DOHH2 (cell line): Measurements from ENCODE around the gene EPHA2.
"Not testable (repeated sequence)": the region's sequence is repeated elsewhere in the genome, so short reads cannot be mapped to it uniquely, and the experiment has no call there.

ENCODE experiments used
- H3F3A ChIP-seq: fragments of 200-600 bp; sonication (generic), shearing (Covaris generic); 2 replicates; pipeline ENCODE4 v1.6.0; 2016; ENCODE audit warnings: antibody characterized with exemption, mild to moderate bottlenecking; ENCODE audit not compliant: control insufficient read depth, insufficient read depth
- H3K27ac ChIP-seq: fragments of 200-600 bp; sonication (generic); 2 replicates; pipeline ENCODE4 v1.5.1; 2014; ENCODE audit warnings: low read depth, mild to moderate bottlenecking, low read length, moderate library complexity
- H3K27me3 ChIP-seq: fragments of 200-600 bp; sonication (generic); 2 replicates; pipeline ENCODE4 v1.6.1; 2014; ENCODE audit warnings: mild to moderate bottlenecking, low read length, mixed read lengths; ENCODE audit not compliant: control insufficient read depth
- H3K36me3 ChIP-seq: fragments of 200-600 bp; sonication (generic); 2 replicates; pipeline ENCODE4 v1.6.1; 2014; ENCODE audit warnings: mild to moderate bottlenecking, low read length, moderate library complexity, mixed read lengths; ENCODE audit not compliant: control insufficient read depth
- H3K4me1 ChIP-seq: fragments of 200-600 bp; sonication (generic); 2 replicates; pipeline ENCODE4 v1.6.1; 2014; ENCODE audit warnings: mild to moderate bottlenecking, low read length, mixed read lengths; ENCODE audit not compliant: control insufficient read depth
- H3K4me2 ChIP-seq: fragments of 200-600 bp; sonication (generic); 2 replicates; pipeline ENCODE4 v1.6.0; 2014; ENCODE audit warnings: mild to moderate bottlenecking, low read length, moderate library complexity
- H3K4me3 ChIP-seq: fragments of 200-600 bp; sonication (generic); 2 replicates; pipeline ENCODE4 v1.5.1; 2014; ENCODE audit warnings: mild to moderate bottlenecking, low read length, mixed read lengths
- H3K79me2 ChIP-seq: fragments of 200-600 bp; sonication (generic); 2 replicates; pipeline ENCODE4 v1.6.1; 2014; ENCODE audit warnings: mild to moderate bottlenecking, low read length, mixed read lengths; ENCODE audit not compliant: control insufficient read depth
- H3K9me2 ChIP-seq: fragments of 200-600 bp; sonication (generic); replicated peaks from 2 replicates; pipeline ENCODE4 v1.6.1; 2014; ENCODE audit warnings: mild to moderate bottlenecking, low read length, mixed read lengths; ENCODE audit not compliant: control insufficient read depth
- H3K9me3 ChIP-seq: fragments of 200-600 bp; sonication (generic); 2 replicates; pipeline ENCODE4 v1.6.1; 2014; ENCODE audit warnings: antibody characterized with exemption, low read length, mixed read lengths; ENCODE audit not compliant: control insufficient read depth, insufficient read depth
- H4K20me1 ChIP-seq: fragments of 200-600 bp; sonication (generic); 2 replicates; pipeline ENCODE4 v1.6.0; 2014; ENCODE audit warnings: low read depth, mild to moderate bottlenecking, antibody characterized with exemption, low read length, moderate library complexity; ENCODE audit not compliant: control insufficient read depth, insufficient read depth
- CTCF ChIP-seq: fragments of 200-600 bp; sonication (generic); IDR thresholded peaks from one replicate; pipeline ENCODE4 v1.5.1; 2014; ENCODE audit warnings: antibody characterized with exemption, mild to moderate bottlenecking, low read depth, low read length; ENCODE audit not compliant: poor library complexity, severe bottlenecking
- EZH2phosphoT487 ChIP-seq: fragments of 200-600 bp; sonication (generic); IDR thresholded peaks from 2 replicates; pipeline ENCODE4 v1.6.1; 2017; ENCODE audit warnings: borderline replicate concordance, mild to moderate bottlenecking, antibody characterized with exemption, low read length, moderate library complexity, mixed read lengths

Gene EPHA2

GRCh38 chr1:16171314-16172151, 15.7 kb upstream of the EPHA2 start:
- H3K27ac ChIP-seq: no peak overlapping the region
- H3K79me2 ChIP-seq: no peaks in the 10 kb centered on the region
- no peaks in the 10 kb centered on the region for H4K20me1 ChIP-seq
- no peaks in the 10 kb centered on the region for H3F3A ChIP-seq
- no peaks in the 10 kb centered on the region for H3K9me2 ChIP-seq
- peaks cover 5% of the 10 kb centered on the region; the same call in 1 of the 2 replicates for H3K27me3 ChIP-seq
- no peak overlapping the region for H3K4me2 ChIP-seq
- no peaks in the 10 kb centered on the region for H3K36me3 ChIP-seq
- no peak overlapping the region for H3K4me3 ChIP-seq
- H3K4me1 ChIP-seq: peaks cover 13% of the 10 kb centered on the region
- no peaks in the 10 kb centered on the region for H3K9me3 ChIP-seq
- no peak for TF ChIP-seq CTCF
- no peak for TF ChIP-seq EZH2phosphoT487

- H3K4me1 ChIP-seq: peaks cover 13% of the 10 kb centered on the region
- H3K4me3 ChIP-seq: no peak overlapping the region
- no peaks in the 10 kb centered on the region for H3F3A ChIP-seq
- no peaks in the 10 kb centered on the region for H4K20me1 ChIP-seq
- H3K9me2 ChIP-seq: no peaks in the 10 kb centered on the region
- TF ChIP-seq EZH2phosphoT487 (no peak), CTCF (no peak)
- no peak overlapping the region for H3K4me2 ChIP-seq
- H3K27me3 ChIP-seq: peaks cover 3% of the 10 kb centered on the region; the same call in 1 of the 2 replicates
- no peaks in the 10 kb centered on the region for H3K36me3 ChIP-seq
- no peak overlapping the region for H3K27ac ChIP-seq
- no peaks in the 10 kb centered on the region for H3K79me2 ChIP-seq
- H3K9me3 ChIP-seq: no peaks in the 10 kb centered on the region
These were observed 14.4 kb upstream of the EPHA2 start for GRCh38 chr1:16170283-16170673.

- no peaks in the 10 kb centered on the region for H3K9me2 ChIP-seq
- no peaks in the 10 kb centered on the region for H4K20me1 ChIP-seq
- peaks cover 3% of the 10 kb centered on the region; the same call in 1 of the 2 replicates for H3K27me3 ChIP-seq
- H3K4me1 ChIP-seq: peaks cover 13% of the 10 kb centered on the region
- peak overlapping the region; percentile 55 for H3K4me2 ChIP-seq
- H3K36me3 ChIP-seq: no peaks in the 10 kb centered on the region
- peak overlapping the region; percentile 60 for H3K4me3 ChIP-seq
- H3F3A ChIP-seq: no peaks in the 10 kb centered on the region
- H3K27ac ChIP-seq: no peak overlapping the region
- no peaks in the 10 kb centered on the region for H3K9me3 ChIP-seq
- TF ChIP-seq CTCF (no peak), EZH2phosphoT487 (no peak)
- H3K79me2 ChIP-seq: no peaks in the 10 kb centered on the region
These were observed 12.9 kb upstream of the EPHA2 start for GRCh38 chr1:16168622-16169360.

GRCh38 chr1:16168144-16168495, 12.3 kb upstream of the EPHA2 start:
- not testable (repeated sequence) for H4K20me1 ChIP-seq, H3K9me3 ChIP-seq, H3K9me2 ChIP-seq, H3K36me3 ChIP-seq, H3F3A ChIP-seq, H3K79me2 ChIP-seq, H3K27ac ChIP-seq, H3K27me3 ChIP-seq
- peak overlapping the region; percentile 60 for H3K4me3 ChIP-seq
- peak overlapping the region; percentile 55 for H3K4me2 ChIP-seq
- peaks cover 13% of the 10 kb centered on the region for H3K4me1 ChIP-seq
